Epithelial cell of prostate (primary cell): ENCODE measurements around the gene YWHAQ.
A peak's percentile ranks its signal among the peaks of the same experiment; 100 is the strongest.
"Not testable (repeated sequence)": the region's sequence is repeated elsewhere in the genome, so short reads cannot be mapped to it uniquely, and the experiment has no call there.

Experiments used
- DNase-seq: peaks from one replicate; pipeline ENCODE4 v3.0.0-alpha.2; 2011; ENCODE audit warnings: low read depth, low spot score
- H3K27ac ChIP-seq: fragments of 450-650 bp; 2 replicates; pipeline ENCODE4 v1.5.1; 2017; ENCODE audit warnings: mild to moderate bottlenecking

The YWHAQ gene

DNA sequence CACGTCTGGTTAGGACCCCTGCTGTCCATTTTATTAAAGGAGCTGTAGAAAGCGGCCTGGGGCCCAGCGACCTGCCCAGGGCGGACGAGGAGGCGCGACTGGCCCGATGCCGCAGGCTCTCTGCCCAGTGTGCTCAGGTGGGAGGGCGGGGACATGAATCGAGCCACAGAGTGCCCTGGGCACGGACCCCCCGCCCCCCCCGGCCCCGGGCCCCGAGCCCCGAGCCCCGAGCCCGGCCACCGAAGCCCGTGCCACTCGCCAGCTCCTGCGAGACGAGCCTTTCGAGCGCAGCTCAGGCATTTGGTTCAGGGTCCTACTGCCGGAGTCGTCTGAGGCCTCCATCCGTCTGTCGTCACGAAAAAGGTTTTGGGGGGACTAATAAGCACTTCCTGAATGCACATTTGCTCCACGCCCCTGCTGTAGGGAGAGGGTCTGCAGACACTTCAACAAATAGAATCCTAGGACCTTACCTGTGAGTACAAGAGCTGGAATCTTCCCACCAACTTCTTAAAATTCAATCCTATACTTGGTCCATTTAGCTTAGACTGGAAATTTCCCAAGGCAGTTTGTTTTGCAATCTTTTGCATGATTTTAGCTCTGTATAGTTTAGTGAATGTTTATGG is 74.6 kb downstream of the YWHAQ start:
- no peak for DNase-seq
- H3K27ac ChIP-seq: peak overlapping the region; percentile 96

DNA sequence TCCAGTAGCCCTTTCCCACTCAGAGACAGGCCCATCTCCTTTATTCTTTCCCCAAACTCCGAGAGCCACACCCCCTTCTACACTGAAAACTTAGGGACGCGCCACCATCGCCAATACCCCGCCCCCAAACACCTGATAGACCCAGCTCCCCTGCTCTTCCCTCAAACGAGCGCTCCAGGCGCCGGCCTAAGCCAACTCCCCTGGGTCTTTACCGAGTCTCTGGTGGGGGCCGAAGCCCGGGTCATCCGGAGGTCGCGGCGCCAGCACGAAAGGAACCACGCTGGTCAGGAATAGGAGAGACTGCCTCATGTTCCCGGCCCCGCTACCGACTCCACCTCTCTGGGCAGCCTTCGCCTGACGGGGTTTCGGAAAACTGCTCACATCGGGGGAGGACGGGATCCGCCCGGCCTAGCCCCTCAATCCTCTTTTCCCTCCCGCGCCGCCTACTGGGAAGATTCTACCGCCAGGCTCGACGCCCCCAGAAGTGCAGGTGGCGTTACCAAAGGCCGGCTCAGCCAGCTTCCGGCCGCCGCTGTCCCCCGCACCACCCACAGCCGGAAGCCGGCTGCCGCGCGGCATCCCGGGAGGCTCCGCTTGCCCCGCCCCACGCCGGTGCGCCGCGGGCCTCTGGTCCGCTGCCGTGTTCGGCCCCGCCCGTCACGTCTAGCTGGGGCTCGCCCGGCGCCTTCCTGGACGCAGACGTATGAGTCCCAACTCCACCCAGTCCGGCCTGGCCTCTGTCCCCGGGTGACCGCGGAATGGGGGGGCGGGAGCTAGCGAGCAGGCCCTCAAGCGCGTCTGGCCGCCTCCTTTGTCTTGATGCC is 75.3 kb downstream of the YWHAQ start, which contains the start of gene ADAM17:
ADAM17 (minus strand) TSS at position 534 of the 824 bp plus-strand sequence; CDS start at position 309, 225 bp downstream.
- peak; percentile 80 for DNase-seq
- peak within 1 kb of the TSS; percentile 96 for H3K27ac ChIP-seq

DNA sequence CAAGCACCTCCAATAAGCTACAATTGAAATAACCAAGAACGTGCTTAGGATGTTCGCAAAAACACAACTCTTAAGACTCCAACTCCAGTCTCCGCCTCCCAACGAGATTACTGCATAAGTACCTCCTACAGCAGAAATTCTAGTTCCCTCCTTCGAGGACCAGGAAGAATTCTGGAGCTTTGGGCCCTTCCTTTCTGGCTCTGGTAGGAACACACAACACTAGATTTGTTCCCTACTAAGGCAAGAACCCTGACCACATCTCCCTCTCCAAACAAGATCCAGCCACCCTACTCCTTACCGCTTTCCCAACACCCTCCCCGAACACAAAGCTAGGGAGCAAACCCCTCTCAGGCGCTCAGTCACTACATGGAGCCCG is 75.9 kb downstream of the YWHAQ start:
- DNase-seq: no peak
- H3K27ac ChIP-seq: peak overlapping the region; percentile 96

DNA sequence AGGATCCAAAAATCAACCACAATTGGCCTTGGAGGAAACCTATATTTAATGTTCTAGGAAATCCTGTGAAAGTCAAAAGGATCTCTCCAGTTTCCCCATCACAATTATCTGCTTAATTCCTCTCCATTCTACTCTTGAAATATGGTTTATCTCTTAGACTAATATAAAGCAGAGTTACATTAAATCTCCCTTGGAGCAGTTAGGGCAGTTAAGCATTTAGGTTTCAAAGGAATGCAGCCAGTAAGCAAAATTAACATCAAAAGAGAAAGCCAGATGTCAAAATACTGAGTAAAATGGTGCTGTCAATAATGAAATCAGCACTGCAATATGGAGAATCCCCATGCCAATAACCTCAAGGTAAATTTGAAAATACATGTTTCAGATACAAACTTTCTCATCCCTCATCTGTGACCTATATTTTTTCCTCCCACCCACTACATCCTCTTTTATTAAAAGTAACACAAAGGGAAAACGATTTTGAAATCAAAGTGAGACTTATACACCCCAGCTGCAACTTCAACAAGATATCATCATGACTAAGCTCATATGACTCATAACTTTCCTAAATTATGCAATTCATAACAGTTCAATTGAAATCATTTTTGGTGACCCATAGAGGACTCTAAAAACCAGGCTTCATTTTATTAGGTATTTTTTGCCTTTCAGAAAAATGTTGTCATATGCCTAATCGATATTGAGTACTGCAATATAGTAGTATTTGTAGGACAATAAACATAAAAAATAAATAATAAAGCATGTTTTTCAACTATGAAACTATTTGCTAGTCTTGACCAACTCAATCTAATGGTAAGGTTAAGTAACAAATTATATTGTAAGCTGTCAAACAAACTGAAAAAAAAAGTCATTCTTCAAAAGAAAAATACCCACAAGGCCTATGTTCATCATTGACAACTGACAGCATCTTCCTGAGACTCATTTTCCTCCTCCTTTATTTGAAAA is 78.3 kb downstream of the YWHAQ start:
- peak overlapping the region; percentile 96 for H3K27ac ChIP-seq
- no peak for DNase-seq

DNA sequence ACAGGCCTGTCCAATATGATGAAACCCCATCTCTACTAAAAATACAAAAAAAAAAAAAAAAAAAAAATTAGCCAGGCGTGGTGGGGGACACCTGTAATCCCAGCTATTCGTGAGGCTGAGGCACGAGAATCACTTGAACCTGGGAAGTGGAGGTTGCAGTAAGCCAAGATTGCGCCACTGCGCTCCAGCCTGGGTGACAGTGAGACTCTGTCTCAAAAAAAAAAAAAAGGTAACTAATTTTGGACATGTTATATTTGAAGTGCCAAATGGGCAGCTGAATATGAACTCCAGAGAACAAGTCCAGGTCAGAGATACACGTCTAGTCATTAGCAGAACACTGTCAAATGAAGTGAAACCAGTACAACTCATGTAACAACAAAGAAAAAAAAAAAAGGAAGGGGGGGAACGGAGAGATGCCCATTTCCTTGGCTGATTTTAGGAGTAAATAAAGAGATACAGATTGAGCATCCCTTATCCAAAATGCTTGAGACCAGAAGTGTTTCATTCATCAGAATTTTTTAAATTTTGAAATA is 79.9 kb downstream of the YWHAQ start:
- H3K27ac ChIP-seq: peak overlapping the region; percentile 20
- DNase-seq: not testable (repeated sequence)

DNA sequence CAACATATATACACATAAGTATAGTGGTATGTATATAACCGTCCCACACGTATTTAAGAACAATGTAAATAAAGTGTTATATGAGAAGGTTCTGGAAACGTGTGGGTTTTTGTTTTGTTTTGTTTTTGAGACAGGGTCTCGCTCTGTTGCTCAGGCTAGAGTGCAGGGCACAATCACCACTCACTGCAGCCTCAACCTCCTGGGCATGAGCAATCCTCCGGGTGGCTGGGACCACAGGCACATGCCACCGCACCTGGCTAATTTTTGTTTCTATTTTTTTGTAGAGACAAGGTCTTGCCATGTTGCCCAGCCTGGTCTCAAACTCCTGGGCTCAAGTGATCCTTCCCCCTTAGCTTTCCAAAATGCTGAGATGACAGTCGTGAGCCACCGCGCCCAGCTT is 81.4 kb downstream of the YWHAQ start:
- peak overlapping the region; percentile 52 for H3K27ac ChIP-seq

DNA sequence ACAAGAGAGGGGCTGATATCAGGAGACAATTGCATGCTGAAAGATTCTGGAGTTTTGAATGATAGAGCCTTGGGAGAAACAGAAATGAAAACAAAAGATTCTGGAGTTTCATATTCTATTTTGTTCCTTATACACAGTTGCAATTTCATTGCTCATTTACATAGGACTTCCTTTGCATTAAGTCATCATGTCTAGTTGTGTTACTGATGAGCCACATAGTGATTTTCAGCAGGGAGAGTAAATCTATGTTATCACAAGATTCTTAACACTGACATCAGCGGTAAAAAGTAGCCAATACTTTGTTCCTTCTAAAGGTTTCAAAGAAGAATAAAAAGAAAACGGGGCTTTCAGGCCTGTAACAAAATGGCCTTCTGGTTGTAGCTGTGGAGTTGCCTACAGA is 82.3 kb downstream of the YWHAQ start:
- no peak for DNase-seq
- H3K27ac ChIP-seq: peak overlapping the region; percentile 52

More for the DNA sequence above, 81.4 kb downstream of the YWHAQ start:
- DNase-seq: no peak

DNA sequence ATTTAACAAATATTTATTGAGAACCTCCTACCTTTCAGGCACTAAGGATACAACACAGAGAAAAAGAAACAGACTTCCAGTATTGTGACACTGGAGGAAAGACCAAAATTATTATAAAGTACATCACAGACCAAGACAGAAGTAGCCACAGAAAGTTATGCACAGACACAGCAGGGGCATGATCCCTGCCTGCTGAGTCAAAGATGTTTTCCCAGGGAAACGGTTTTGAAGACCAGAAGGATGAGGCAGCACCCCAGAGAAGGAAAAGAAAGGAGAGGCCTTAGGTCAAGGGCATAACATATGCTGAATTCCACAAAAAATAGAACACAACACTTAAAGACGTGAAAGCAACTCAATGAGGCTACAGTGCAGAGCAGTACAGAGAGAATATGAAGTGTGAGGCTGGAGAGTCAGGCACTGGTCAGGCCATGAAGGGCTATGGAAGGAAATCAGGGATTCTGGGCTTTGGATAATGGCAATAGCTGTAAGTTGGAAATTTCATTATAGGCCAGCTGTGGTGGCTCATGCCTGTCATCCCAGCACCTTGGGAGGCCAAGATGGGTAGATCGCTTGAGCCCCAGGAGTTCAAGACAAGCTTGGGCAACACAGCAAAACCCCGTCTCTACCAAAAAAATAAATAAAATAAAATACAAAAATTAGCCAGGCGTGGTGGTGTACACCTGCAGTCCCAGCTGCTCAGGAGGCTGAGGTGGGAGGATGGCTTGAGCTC is 83.4 kb downstream of the YWHAQ start:
- DNase-seq: no peak
- no peak overlapping the region for H3K27ac ChIP-seq

DNA sequence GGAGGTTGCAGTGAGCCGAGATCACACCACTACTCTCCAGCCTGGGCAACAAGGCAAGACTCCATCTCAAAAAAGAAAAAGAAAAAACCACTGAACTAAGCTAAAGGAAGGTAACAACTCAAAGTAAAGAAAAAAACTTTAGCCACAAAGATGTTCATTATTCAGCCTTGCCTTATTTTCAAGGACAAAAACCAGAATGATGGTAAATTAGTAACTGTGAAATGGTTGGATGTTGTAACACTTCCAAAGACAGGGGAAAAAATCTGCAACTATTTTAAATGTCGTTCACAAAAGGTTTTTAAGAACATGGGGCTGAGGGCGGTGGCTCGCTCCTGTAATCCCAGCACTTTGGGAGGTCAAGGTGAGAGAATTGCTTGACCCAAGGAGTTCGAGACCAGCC is 85.3 kb downstream of the YWHAQ start:
- no peak for DNase-seq
- H3K27ac ChIP-seq: peak overlapping the region; percentile 10

DNA sequence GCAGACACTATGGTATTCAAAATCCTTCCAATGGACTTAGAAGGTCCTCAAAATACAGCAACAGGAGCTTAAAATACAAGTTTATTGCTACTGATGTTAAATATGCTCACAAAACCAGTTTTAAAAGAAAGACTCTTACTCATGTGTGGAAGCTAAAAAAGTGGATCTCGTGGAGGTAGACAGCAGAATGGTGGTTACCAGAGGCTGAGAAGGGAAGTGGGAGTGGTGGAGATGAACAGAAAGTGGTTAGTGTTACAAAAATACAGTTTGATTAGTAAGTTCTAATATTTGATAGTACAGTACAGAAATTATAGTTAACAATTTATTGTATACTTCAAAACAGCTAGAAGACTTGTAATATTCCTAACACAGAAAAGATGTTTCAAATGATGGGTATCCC is 87.2 kb downstream of the YWHAQ start:
- DNase-seq: no peak
- H3K27ac ChIP-seq: no peak overlapping the region

DNA sequence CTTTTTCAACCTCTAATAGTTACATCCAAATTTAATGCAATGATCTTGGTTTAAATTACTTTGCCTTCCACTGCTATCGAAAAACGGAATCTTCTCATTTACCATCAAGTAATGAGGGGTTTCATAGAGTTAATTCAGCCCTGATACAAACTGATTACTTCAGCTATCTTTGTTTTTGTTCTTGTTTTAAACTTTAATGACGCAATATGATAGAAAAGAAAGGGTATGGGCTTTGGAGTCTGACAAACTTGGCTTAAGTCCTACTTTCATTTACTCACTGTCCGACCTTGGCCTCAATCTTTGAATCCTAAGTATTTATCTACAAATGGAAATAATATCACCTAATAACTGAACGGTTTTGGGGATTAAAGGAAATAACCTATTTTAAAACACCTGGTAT is 91.3 kb downstream of the YWHAQ start:
- DNase-seq: no peak
- no peak overlapping the region for H3K27ac ChIP-seq

DNA sequence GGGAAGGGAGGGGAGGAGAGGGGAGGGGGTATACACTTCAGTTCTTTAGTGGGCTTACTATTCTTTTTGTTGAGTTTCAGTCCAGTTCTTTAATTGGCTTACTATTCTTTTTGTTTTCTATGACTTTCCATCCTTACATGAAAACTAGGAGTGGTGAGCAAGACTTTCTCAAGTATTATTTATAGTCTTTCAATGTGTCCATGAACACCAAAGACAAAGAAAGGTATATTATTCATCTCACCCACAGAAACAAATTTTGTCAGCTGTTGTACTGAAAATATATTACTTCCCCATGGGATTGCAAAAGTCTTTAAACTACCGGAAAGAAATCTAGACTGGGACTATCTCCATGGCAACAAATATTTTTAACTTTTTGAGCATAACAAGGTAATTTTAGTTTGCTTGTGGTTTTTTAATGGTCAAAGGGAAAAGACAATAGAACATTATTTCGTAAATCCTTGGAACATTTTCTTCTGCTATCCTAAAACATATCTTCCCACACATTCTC is 92.7 kb downstream of the YWHAQ start:
- H3K27ac ChIP-seq: no peak overlapping the region
- no peak for DNase-seq

DNA sequence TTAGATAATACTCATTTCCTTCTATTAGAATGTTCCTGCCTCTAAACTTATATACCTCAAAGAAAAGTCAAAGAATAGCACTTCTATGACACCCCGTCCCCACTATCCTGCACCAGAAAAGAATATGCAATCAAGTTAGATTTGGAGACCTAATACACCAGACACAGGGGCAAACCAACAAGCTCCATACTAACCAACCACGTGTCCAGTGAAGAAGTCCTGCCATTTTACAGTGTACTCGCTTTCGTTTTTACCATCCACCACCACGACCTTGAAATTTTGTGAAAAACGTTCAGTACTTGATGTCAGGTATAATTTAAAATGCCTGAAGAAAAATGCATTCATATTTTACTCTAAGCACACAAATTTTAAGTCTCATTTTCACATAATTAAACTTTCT is 94.3 kb downstream of the YWHAQ start:
- H3K27ac ChIP-seq: no peak overlapping the region
- no peak for DNase-seq

DNA sequence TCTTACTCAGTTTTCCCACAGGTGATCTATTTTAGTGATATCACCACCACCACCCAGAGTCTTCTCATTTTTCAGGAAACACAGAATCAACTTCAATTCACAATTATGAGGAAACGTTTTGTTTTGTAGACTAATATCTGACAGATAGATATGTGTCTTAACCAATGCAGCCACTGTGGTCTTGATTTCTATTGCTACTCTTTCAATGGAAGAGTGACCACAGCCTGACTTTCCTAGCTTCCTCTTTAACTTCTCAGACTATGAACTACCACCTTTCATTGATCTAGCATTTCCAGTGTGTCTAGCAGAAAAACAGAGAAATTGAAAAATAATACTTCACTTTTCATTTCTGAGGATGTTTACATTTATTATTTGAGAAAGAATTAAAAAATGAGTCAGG is 95.6 kb downstream of the YWHAQ start:
- no peak for DNase-seq
- no peak overlapping the region for H3K27ac ChIP-seq
